MM.1S (cell line): Measurements from ENCODE around the gene NINJ1.

Source experiments
- DNase-seq: peaks from one replicate; pipeline ENCODE4 v3.0.0-alpha.2; 2015
- H2AFZ ChIP-seq: fragments of 300-600 bp; sonication (generic); 2 replicates; pipeline ENCODE4 v1.6.0; 2016; ENCODE audit warnings: antibody characterized with exemption, low read length
- H3F3A ChIP-seq: fragments of 300-600 bp; sonication (generic); 2 replicates; pipeline ENCODE4 v1.6.1; 2016; ENCODE audit warnings: mild to moderate bottlenecking, antibody characterized with exemption, low read length, moderate library complexity, mixed read lengths; ENCODE audit not compliant: insufficient read depth
- H3K27ac ChIP-seq: fragments of 300-600 bp; sonication (generic); 2 replicates; pipeline ENCODE4 v1.5.1; 2016; ENCODE audit warnings: mild to moderate bottlenecking, low read length
- H3K27me3 ChIP-seq: fragments of 300-600 bp; sonication (generic); replicated peaks from 2 replicates; pipeline ENCODE4 v1.6.0; 2016; ENCODE audit warnings: low read length; ENCODE audit not compliant: insufficient read depth
- H3K36me3 ChIP-seq: fragments of 300-600 bp; sonication (generic); replicated peaks from 2 replicates; pipeline ENCODE4 v1.6.1; 2016; ENCODE audit warnings: mild to moderate bottlenecking, low read length, mixed read lengths; ENCODE audit not compliant: insufficient read depth
- H3K4me1 ChIP-seq: fragments of 300-600 bp; sonication (generic); 2 replicates; pipeline ENCODE4 v1.6.1; 2016; ENCODE audit warnings: low read length, mixed read lengths
- H3K4me2 ChIP-seq: fragments of 300-600 bp; sonication (generic); 2 replicates; pipeline ENCODE4 v1.6.0; 2016; ENCODE audit warnings: low read depth, low read length
- H3K4me3 ChIP-seq: fragments of 300-600 bp; sonication (generic); 2 replicates; pipeline ENCODE4 v1.5.1; 2016; ENCODE audit warnings: low read length, mixed read lengths
- H3K79me2 ChIP-seq: fragments of 300-600 bp; sonication (generic); 2 replicates; pipeline ENCODE4 v1.6.1; 2016; ENCODE audit warnings: mixed run types, low read length, mixed read lengths
- H3K9ac ChIP-seq: fragments of 300-600 bp; sonication (generic); 2 replicates; pipeline ENCODE4 v1.6.1; 2016; ENCODE audit warnings: low read length, mixed read lengths
- H3K9me2 ChIP-seq: fragments of 300-600 bp; sonication (generic); replicated peaks from 2 replicates; pipeline ENCODE4 v1.6.1; 2016; ENCODE audit warnings: mild to moderate bottlenecking, low read length, mixed read lengths; ENCODE audit not compliant: insufficient read depth
- H3K9me3 ChIP-seq: fragments of 300-600 bp; sonication (generic); replicated peaks from 2 replicates; pipeline ENCODE4 v1.6.1; 2016; ENCODE audit warnings: mild to moderate bottlenecking, low read length, mixed read lengths; ENCODE audit not compliant: insufficient read depth
- H4K20me1 ChIP-seq: fragments of 300-600 bp; sonication (generic); 2 replicates; pipeline ENCODE4 v1.6.1; 2016; ENCODE audit warnings: mild to moderate bottlenecking, low read length, moderate library complexity, mixed read lengths; ENCODE audit not compliant: insufficient read depth
- EZH2 ChIP-seq: fragments of 300-600 bp; sonication (generic); optimal IDR thresholded peaks from 2 replicates; pipeline ENCODE3; 2017; ENCODE audit warnings: low read depth, mild to moderate bottlenecking, antibody characterized with exemption, low read length, mixed read lengths
- EZH2phosphoT487 ChIP-seq: fragments of 300-600 bp; sonication (generic); IDR thresholded peaks from 2 replicates; pipeline ENCODE4 v1.6.1; 2018; ENCODE audit warnings: antibody characterized with exemption, low read length
- TF ChIP-seq, protein P1 (sequence below): fragments of 300-600 bp; sonication (generic); IDR thresholded peaks from 2 replicates; pipeline ENCODE4 v1.5.1; 2016; ENCODE audit warnings: antibody characterized with exemption, low read length, mixed read lengths

The NINJ1 gene

DNA sequence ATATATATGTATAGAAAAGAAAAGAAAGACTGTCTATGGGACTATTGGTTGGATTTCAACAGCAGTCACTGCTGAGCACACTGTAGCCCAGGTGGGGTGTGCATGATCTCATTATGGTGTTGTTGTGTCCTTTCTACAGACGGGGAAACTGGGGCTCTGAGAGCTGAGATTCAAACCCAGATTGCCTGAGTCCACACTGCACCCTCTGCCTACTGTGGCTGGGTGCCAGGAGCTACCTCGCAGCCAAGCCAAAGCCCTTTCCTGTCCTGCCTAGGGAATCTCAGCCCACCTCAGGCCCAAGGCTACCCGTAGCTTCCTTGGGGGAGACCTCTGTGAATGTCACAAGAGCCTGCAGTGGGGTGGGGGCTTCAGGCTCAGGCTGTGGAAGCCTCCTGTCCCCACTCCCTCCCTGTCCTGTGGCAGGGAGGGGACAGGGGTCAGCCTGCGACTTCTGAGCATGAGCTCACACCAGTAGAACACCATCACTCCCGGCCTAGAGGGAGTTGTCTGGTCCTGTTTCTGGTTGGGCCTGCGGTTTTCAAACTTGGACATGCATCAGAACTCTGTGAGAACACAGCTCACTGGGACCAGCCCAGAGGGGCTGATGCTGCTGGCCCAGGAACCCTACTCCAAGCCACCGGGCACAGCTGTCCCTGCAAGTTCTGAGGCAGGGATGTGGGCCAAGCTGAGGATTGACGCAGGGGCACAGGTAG, 7.9 kb upstream of the NINJ1 start:
- Histone ChIP-seq H3K79me2 (no peaks in the 10 kb centered on the region), H3K4me3 (no peak overlapping the region), H3K36me3 (no peaks in the 10 kb centered on the region), H3K4me1 (peaks cover 15% of the 10 kb centered on the region), H3F3A (no peaks in the 10 kb centered on the region), H4K20me1 (no peaks in the 10 kb centered on the region), H3K27ac (no peak overlapping the region), H2AFZ (no peak overlapping the region), H3K9ac (no peak overlapping the region), H3K4me2 (no peak overlapping the region), H3K9me2 (no peaks in the 10 kb centered on the region), H3K27me3 (no peaks in the 10 kb centered on the region), H3K9me3 (no peaks in the 10 kb centered on the region)
- TF ChIP-seq, protein P1, sequence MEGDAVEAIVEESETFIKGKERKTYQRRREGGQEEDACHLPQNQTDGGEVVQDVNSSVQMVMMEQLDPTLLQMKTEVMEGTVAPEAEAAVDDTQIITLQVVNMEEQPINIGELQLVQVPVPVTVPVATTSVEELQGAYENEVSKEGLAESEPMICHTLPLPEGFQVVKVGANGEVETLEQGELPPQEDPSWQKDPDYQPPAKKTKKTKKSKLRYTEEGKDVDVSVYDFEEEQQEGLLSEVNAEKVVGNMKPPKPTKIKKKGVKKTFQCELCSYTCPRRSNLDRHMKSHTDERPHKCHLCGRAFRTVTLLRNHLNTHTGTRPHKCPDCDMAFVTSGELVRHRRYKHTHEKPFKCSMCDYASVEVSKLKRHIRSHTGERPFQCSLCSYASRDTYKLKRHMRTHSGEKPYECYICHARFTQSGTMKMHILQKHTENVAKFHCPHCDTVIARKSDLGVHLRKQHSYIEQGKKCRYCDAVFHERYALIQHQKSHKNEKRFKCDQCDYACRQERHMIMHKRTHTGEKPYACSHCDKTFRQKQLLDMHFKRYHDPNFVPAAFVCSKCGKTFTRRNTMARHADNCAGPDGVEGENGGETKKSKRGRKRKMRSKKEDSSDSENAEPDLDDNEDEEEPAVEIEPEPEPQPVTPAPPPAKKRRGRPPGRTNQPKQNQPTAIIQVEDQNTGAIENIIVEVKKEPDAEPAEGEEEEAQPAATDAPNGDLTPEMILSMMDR = no peak
- no peak for DNase-seq

DNA sequence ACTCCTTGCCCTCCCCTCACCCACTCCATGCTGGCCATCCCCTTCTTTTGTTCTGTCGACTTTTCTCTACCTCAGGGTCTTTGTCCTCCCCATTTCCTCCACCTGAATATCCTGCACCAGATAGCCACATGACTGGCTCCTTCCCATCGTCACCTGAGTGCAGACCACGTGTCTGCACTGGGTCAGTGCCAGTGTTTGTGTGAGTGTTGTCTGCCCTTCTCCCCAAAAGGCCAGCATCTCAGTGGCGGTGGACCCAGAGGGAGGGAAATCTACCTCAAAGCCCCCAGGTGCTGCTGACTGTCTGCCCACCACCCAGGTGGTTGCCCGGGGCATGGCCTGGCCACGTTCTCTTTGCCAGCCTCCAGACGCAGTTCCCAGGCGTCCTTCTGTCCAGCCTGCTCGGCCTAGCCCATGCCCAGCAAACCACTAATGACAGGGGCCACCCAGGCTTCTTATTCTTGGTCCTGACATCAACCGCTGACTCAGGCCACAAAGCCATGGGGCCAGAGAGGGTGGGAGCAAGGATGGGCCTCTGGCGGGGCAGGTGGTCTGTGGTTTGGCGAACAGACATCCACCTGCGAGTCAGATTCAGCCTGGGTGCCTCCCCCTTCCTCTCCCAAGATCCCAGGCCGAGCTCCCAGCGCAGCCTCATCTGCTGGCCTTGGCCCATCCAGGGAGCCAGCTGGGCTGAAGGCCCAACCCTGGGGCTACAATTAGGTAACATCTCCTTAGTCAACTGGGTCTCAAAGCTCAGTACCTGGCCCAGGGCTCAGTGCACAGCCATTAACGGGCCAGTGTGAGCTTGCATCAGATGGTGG, 5.5 kb upstream of the NINJ1 start:
- Histone ChIP-seq H3K4me1 (peaks cover 17% of the 10 kb centered on the region), H3K9me3 (no peaks in the 10 kb centered on the region), H3K36me3 (no peaks in the 10 kb centered on the region), H3K9ac (no peak overlapping the region), H2AFZ (no peak overlapping the region), H3K27me3 (no peaks in the 10 kb centered on the region), H3K4me2 (no peak overlapping the region), H4K20me1 (no peaks in the 10 kb centered on the region), H3K9me2 (no peaks in the 10 kb centered on the region), H3K79me2 (no peaks in the 10 kb centered on the region), H3K27ac (no peak overlapping the region), H3K4me3 (no peak overlapping the region), H3F3A (no peaks in the 10 kb centered on the region)
- DNase-seq = no peak
- TF ChIP-seq EZH2phosphoT487 = no peak
- no peak for TF ChIP-seq EZH2
- TF ChIP-seq, protein P1 = no peak

DNA sequence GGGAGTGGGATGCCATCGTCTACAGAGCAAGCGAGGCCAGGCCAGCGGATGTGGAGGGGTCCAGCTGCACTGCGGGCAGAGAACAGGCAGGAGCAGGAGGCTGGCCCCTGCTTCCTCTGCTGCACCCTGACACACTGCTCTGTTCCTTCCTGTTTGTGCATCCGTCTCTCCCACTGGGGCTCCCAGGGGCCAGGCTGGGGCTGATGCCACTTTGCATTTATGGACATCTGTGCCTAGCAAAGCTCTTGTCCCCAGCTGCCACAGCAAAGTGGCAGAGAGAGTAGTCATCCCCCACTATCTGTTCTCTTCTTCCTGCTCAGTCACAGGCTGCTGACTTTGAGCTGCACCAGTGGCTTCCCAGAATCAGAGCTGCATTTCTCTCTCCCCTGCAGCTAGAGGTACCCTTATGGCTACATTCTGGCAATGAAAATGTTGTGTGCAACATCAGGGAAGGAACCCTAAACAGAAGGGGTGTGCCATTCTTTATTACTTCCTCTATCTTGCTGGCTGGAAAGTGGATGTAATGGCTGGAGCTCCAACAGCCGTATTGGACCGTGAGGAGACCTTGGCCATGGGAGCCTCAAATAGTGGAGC, 4.2 kb upstream of the NINJ1 start:
- H3K4me1 ChIP-seq = peaks cover 6% of the 10 kb centered on the region; the same call in 1 of the 2 replicates
- TF ChIP-seq, protein P1 = no peak
- TF ChIP-seq EZH2 = no peak
- TF ChIP-seq EZH2phosphoT487 = no peak

More for the DNA sequence above, 4.2 kb upstream of the NINJ1 start:
- H4K20me1 ChIP-seq = no peaks in the 10 kb centered on the region
- no peaks in the 10 kb centered on the region for H3K9me3 ChIP-seq
- DNase-seq = no peak
- H3K9ac ChIP-seq = no peak overlapping the region
- H3K27ac ChIP-seq = no peak overlapping the region
- no peaks in the 10 kb centered on the region for H3K27me3 ChIP-seq
- peaks cover 6% of the 10 kb centered on the region for H3K79me2 ChIP-seq
- no peak overlapping the region for H3K4me3 ChIP-seq
- H3K4me2 ChIP-seq = no peak overlapping the region
- no peak overlapping the region for H2AFZ ChIP-seq
- H3K9me2 ChIP-seq = no peaks in the 10 kb centered on the region
- H3K36me3 ChIP-seq = no peaks in the 10 kb centered on the region
- no peaks in the 10 kb centered on the region; the same call in 1 of the 2 replicates for H3F3A ChIP-seq
